HCT116 (cell line): Measurements from ENCODE around the gene STRIP1.

ENCODE experiments used
- ELF1 ChIP-seq: IDR thresholded peaks from 2 replicates; pipeline ENCODE4 v1.6.1; 2012; ENCODE audit warnings: low read depth, borderline replicate concordance
- EZH2phosphoT487 ChIP-seq: fragments of 200-600 bp; IDR thresholded peaks from 2 replicates; pipeline ENCODE4 v1.6.1; 2018; ENCODE audit warnings: antibody characterized with exemption, borderline replicate concordance
- RAD21 ChIP-seq: IDR thresholded peaks from 2 replicates; pipeline ENCODE4 v1.6.1; 2012; ENCODE audit warnings: low read depth, mild to moderate bottlenecking
- TCF7L2 ChIP-seq: IDR thresholded peaks from 2 replicates; pipeline ENCODE4 v1.7.0; 2011; ENCODE audit warnings: borderline replicate concordance, inconsistent platforms; ENCODE audit not compliant: insufficient read depth, insufficient read length; ENCODE audit errors: extremely low read depth
- YY1 ChIP-seq: IDR thresholded peaks from 2 replicates; pipeline ENCODE4 v1.6.1; 2011; ENCODE audit warnings: low read length, low read depth, moderate library complexity, mild to moderate bottlenecking; ENCODE audit not compliant: insufficient replicate concordance; ENCODE audit errors: extremely low read depth
- TF ChIP-seq, protein P1 (sequence below), 3 experiments: fragments of 200-600 bp in 1 of 3; sonication (generic) in 1 of 3; IDR thresholded peaks in 2 of 3; conservative IDR thresholded peaks in 1 of 3; 2 replicates each; pipeline ENCODE4 v1.5.1; 2012 to 2017; ENCODE audit warnings: low read depth in 2 of 3, low read length in 2 of 3, antibody characterized with exemption in 1 of 3, borderline replicate concordance in 1 of 3, control low read depth in 1 of 3, mild to moderate bottlenecking in 1 of 3, mixed read lengths in 1 of 3, mixed run types in 1 of 3, moderate library complexity in 1 of 3; ENCODE audit not compliant: insufficient read depth in 1 of 3
- TF ChIP-seq, protein P2 (sequence below): IDR thresholded peaks from 2 replicates; pipeline ENCODE4 v1.6.1; 2012

DNA sequence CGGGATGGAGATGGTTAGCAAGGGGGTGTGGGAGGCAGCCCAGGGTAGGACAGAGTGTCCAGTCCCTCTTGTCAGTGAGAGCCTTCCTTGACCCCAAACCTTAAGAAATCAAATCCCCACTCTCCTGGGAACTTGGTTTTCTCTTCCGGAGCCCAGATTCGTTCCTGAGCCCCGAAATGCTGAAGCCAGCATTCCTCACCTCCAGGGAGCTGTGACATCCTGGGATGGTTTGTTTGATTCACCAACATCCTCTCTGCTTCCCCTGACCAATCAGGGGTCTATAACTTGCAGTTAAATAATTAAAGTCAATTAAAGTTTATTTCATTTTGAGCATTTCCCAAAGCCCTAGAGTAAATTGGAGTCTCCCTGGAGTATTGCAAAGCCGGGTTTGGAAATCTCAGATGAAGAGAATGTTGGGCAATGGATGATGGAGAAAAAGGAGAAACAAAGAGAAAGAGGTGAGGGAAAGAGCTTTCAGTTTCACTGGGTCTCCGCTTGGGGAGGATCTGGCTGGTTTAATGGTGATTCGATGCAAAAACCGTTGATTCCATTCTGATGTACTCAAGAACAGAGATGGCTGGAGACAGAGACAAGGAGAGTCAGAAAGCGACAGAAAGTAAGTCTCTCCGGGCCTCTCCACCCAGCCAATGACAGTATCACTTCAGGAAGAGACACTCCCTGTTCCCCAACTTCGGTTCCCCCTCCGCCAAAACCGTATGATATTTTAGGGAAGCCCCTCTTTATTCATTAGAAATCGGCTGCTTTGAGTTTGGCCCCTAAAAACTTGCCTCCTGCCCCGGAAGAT, 48.8 kb downstream of the STRIP1 start:
- TF ChIP-seq TCF7L2: no peak
- TF ChIP-seq, protein P1, sequence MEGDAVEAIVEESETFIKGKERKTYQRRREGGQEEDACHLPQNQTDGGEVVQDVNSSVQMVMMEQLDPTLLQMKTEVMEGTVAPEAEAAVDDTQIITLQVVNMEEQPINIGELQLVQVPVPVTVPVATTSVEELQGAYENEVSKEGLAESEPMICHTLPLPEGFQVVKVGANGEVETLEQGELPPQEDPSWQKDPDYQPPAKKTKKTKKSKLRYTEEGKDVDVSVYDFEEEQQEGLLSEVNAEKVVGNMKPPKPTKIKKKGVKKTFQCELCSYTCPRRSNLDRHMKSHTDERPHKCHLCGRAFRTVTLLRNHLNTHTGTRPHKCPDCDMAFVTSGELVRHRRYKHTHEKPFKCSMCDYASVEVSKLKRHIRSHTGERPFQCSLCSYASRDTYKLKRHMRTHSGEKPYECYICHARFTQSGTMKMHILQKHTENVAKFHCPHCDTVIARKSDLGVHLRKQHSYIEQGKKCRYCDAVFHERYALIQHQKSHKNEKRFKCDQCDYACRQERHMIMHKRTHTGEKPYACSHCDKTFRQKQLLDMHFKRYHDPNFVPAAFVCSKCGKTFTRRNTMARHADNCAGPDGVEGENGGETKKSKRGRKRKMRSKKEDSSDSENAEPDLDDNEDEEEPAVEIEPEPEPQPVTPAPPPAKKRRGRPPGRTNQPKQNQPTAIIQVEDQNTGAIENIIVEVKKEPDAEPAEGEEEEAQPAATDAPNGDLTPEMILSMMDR (IDR thresholded peaks at IDR 0.05 in 2 of 3, conservative IDR thresholded peaks at IDR 0.05 in 1 of 3; ENCODE audit: borderline replicate concordance in 1 of 3, insufficient read depth in 1 of 3, low read depth in 2 of 3, low read length in 2 of 3): no peak
- no peak for TF ChIP-seq RAD21
- TF ChIP-seq, protein P2, sequence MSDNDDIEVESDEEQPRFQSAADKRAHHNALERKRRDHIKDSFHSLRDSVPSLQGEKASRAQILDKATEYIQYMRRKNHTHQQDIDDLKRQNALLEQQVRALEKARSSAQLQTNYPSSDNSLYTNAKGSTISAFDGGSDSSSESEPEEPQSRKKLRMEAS: no peak
- no peak for TF ChIP-seq YY1
- no peak for TF ChIP-seq ELF1
- TF ChIP-seq EZH2phosphoT487: no peak
